Astrocyte of the spinal cord (primary cell): Measurements from ENCODE around the gene SLAIN1.

Source experiments
- DNase-seq: peaks from one replicate; pipeline ENCODE4 v3.0.0; 2011; ENCODE audit warnings: low read depth, low spot score
- H3K4me3 ChIP-seq: 2 replicates; pipeline ENCODE4 v1.5.1; 2011; ENCODE audit warnings: low read depth, mild to moderate bottlenecking, low read length, moderate library complexity
- CTCF ChIP-seq: IDR thresholded peaks from 2 replicates; pipeline ENCODE4 v1.5.1; 2012; ENCODE audit warnings: low read depth, mild to moderate bottlenecking, low read length, inconsistent platforms
- in situ Hi-C: cut with HindIII; loops from 2 replicates; pipeline ENCODE4 v1.10.0; 2017; ENCODE audit warnings: low sequenced_read_pairs

SLAIN1 gene

DNA sequence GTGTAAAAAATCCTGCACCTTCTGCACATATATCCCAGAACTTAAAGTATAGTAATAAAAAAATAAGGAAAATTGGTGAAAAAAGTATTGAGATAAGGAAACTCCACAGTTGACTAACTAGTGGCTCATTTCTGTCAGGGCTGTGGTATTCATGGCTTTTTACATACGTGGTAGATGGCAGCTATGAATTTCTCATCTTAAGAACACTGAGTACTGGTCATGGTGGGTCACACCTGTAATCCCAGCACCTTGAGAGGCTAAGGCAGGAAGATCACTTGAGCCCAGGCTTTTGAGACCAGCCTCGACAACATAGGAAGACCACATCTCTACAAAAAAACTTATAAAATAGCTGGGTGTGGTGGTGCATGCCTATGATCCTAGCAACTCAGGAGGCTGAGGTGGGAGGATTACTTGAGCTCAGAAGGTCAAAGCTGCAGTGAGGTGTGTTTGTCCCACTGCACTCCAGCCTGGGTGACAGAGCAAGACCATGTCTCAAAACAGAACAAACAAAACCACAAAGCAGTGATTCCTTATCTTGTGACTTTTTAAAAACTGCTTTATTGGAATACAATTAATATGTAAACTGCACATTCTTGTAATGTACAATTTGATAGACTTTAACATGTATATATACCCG lies 16.8 kb downstream of the SLAIN1 start:
- in situ Hi-C loops = no loop called here
- no peak overlapping the region for H3K4me3 ChIP-seq
- DNase-seq = no peak
- no peak for TF ChIP-seq CTCF

GRCh38 chr13:77715233-77715891 lies 17.9 kb downstream of the SLAIN1 start:
- H3K4me3 ChIP-seq = no peak overlapping the region
- in situ Hi-C loops = no loop called here
- TF ChIP-seq CTCF = no peak
- no peak for DNase-seq

GRCh38 chr13:77716692-77717091 lies 19.2 kb downstream of the SLAIN1 start:
- DNase-seq = no peak
- in situ Hi-C loops = no loop called here
- H3K4me3 ChIP-seq = no peak overlapping the region
- TF ChIP-seq CTCF = no peak

GRCh38 chr13:77717508-77717907 lies 20.0 kb downstream of the SLAIN1 start:
- TF ChIP-seq CTCF = no peak
- in situ Hi-C loops = no loop called here
- DNase-seq = no peak
- H3K4me3 ChIP-seq = no peak overlapping the region

- in situ Hi-C loops = no loop called here
- H3K4me3 ChIP-seq = no peak overlapping the region
- DNase-seq = no peak
- TF ChIP-seq CTCF = no peak
Measured at GRCh38 chr13:77719128-77719527, 21.6 kb downstream of the SLAIN1 start.

GRCh38 chr13:77720988-77721387 lies 23.5 kb downstream of the SLAIN1 start:
- DNase-seq = no peak
- TF ChIP-seq CTCF = no peak
- in situ Hi-C loops = no loop called here
- H3K4me3 ChIP-seq = no peak overlapping the region
